Measurements from ENCODE around the gene SLC66A3.

The SLC66A3 gene

DNA sequence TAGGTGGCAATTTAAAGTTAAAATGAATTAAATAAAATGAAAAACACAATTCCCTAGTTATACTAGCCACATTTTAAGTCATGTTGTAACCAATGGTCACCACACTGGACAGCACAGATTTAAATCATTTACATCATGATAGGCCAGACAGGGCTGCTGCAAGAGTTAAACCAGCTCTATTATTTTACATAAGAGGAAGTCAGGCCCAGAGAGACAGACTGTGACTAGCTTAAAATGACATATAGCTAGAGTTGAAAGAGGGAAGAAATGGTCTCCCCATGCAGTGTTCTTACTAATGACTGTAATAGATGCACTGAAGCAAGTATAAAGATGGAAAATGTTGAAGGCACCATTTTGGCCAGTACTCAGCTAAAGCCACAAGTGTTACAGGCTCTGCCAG, 69.6 kb downstream of the SLC66A3 start:
- Histone ChIP-seq H3K27ac (ENCODE audit: low read depth, low read length) (no peak overlapping the region), H3K9me3 (ENCODE audit: control insufficient read depth in 5 of 5, low read length in 5 of 5) (no peaks in the 10 kb centered on the region), H3K4me1 (ENCODE audit: control insufficient read depth in 5 of 5, insufficient read depth in 5 of 5, low read length in 5 of 5) (no peaks in the 10 kb centered on the region), H3K36me3 (ENCODE audit: control insufficient read depth in 5 of 5, insufficient read depth in 5 of 5, low read length in 5 of 5) (peaks cover 10 to 32% (median 14%) of the 10 kb centered on the region in 5 donors), H3K4me3 (ENCODE audit: low read depth in 1 of 5, low read length in 5 of 5) (no peak overlapping the region), H3K9ac (ENCODE audit: low read length in 5 of 5) (peak overlapping the region in 1 of 5 donors; percentile 4), H3K27me3 (ENCODE audit: control insufficient read depth in 5 of 5, insufficient read depth in 4 of 5, low read length in 5 of 5) (no peaks in the 10 kb centered on the region)

- Histone ChIP-seq H3K36me3 (ENCODE audit: control insufficient read depth in 5 of 5, insufficient read depth in 5 of 5, low read length in 5 of 5) (peaks cover 0 to 16% (median 10%) of the 10 kb centered on the region in 5 donors), H3K9ac (ENCODE audit: low read length in 5 of 5) (no peak overlapping the region), H3K4me3 (ENCODE audit: low read depth in 1 of 5, low read length in 5 of 5) (no peak overlapping the region), H3K27me3 (ENCODE audit: control insufficient read depth in 5 of 5, insufficient read depth in 4 of 5, low read length in 5 of 5) (no peaks in the 10 kb centered on the region), H3K4me1 (ENCODE audit: control insufficient read depth in 5 of 5, insufficient read depth in 5 of 5, low read length in 5 of 5) (no peaks in the 10 kb centered on the region), H3K27ac (ENCODE audit: low read depth, low read length) (no peak overlapping the region), H3K9me3 (ENCODE audit: control insufficient read depth in 5 of 5, low read length in 5 of 5) (no peaks in the 10 kb centered on the region)
These were observed 72.3 kb downstream of the SLC66A3 start for GRCh38 chr2:11227595-11227994.
